HG03460 (cell line): ENCODE results near the gene PTPRG.

ENCODE experiments used
- ATAC-seq: cut with Tn5 transposase; IDR thresholded peaks from one replicate; pipeline ENCODE4 v1.9.1; 2021; ENCODE audit not compliant: unreplicated experiment

Gene PTPRG

GRCh38 chr3:61562042-61562720 lies 810 bp downstream of the PTPRG start:
- ATAC-seq, result no peak

DNA sequence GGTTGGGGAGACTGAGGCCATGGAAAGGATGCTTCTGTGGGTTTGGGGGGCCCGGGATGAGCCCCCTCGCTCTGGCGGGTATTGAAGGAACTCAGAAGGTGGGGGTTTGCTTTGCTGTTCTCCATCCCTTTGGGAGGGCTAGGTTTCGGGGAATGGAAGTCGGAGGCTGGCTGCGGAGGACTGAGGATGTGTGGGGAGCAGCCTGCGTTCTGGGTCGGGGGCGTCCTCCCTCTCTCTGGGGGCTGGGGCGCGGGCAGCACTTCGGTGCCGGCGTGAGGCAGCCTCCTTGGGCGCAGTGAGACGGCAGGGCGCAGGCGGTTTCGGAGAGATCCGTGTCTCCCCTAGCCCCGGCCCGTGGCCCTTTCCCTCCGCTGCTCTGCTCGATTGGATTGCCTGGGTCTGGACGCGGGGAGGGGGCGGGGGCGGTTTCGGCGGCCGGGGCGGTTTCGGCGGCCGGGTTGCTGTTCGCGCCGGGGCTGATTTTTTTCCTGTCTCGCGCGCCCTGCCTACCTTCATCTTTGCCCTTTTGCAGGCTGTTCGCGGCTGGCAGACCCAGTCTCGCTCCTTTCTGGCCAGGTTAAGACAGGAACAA lies 1.4 kb downstream of the PTPRG start:
- no peak for ATAC-seq

- no peak for ATAC-seq
Measured at GRCh38 chr3:61563313-61564271, 2.2 kb downstream of the PTPRG start.

GRCh38 chr3:61564395-61565059 lies 3.2 kb downstream of the PTPRG start:
- no peak for ATAC-seq

GRCh38 chr3:61565569-61565968 lies 4.2 kb downstream of the PTPRG start:
- ATAC-seq, result no peak

DNA sequence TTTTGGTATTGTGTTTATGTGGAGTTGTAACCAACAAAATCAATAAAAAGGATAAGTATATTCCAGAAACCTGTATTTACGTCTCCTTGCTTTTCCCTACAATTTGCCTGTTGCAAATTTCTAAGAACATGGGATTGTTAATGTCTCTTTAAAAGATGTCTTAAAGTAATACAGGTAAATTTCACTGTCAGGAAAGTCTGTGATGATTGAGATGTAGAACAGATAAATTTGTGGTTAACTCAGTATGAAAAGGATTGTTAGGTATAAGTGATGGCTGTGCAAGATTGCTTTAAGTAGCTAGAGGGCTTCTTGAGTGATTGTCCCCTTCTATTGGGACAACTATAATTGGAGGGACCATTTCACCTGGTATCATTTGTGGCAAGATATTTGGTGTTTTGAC lies 6.8 kb downstream of the PTPRG start:
- no peak for ATAC-seq

DNA sequence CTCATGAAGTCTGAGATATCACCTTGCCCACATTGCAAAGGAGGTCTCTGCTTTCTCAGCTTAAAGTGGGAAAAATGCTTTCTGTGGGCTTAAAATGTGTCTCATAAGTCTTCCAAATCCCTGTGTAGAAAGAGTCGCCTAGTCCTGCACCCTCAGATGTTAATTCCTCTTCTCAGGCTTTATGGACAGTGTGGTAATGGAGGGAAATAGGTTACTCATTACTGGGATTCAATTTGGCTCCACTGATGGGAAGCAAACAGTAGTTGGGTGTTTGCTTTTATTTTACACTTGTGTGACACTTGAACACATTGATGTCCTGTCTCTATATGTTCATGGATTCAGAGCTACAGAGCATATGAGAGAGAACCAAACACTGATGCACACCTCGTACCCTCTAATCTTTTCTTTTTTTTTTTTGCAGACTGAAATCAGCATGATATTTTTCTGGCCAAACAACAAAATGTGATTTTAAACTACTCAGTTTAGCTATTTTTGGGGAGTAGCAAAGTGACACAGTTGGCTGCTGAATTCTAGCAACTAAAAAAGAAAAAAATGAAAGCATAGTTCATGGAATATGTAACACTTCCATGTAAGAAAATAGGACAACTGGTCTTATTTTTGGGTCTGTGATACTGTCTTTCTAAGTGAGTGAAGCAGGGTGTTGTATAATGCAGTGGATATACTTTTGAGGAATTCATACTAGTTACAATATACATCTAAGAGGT lies 8.6 kb downstream of the PTPRG start:
- ATAC-seq, result no peak

DNA sequence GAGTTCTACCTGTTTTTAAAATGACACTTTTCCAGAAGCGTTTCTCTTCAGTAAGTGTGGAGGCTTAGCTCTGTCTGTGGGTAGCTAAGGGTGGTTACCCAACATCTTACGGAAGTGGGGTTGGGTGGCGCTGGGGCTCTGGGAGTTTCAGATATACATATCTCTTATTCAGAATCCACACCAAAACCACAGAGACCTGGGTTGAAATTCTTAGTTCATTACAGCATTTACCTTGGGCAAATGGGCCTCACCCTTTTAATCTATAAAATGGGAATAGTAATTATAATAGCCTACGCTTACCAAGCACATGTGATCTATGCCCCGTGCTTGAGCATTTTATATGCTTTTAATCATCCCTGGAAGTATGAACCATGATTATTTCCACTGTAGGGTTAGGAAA lies 9.4 kb downstream of the PTPRG start:
- ATAC-seq, result no peak

GRCh38 chr3:61571516-61572336 lies 10.4 kb downstream of the PTPRG start:
- no peak for ATAC-seq

- no peak for ATAC-seq
Measured at GRCh38 chr3:61572879-61573278, 11.5 kb downstream of the PTPRG start.

GRCh38 chr3:61573441-61573840 lies 12.1 kb downstream of the PTPRG start:
- no peak for ATAC-seq

GRCh38 chr3:61574854-61575253 lies 13.5 kb downstream of the PTPRG start:
- no peak for ATAC-seq

GRCh38 chr3:61575893-61576292 lies 14.5 kb downstream of the PTPRG start:
- ATAC-seq, result no peak

GRCh38 chr3:61577760-61578159 lies 16.4 kb downstream of the PTPRG start:
- no peak for ATAC-seq

GRCh38 chr3:61578667-61579367 lies 17.4 kb downstream of the PTPRG start:
- no peak for ATAC-seq

DNA sequence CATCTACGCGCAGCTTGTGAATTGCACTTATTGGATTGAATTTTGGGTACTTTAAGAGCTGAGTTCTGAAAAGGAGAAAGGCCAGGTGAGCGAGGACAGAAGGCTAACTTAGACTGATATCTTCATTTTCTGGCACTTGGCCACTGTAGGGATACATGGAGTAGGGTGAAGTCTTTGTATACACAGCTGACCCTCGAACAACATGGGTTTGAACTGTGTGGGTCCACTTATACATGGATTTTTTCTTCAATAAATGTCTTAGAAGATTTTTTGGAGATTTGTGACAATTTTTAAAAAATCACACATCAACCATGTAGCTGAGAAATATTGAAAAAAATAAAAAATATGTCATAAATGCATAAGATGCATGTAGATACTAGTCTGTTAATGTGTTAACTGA lies 18.3 kb downstream of the PTPRG start:
- ATAC-seq, result no peak

DNA sequence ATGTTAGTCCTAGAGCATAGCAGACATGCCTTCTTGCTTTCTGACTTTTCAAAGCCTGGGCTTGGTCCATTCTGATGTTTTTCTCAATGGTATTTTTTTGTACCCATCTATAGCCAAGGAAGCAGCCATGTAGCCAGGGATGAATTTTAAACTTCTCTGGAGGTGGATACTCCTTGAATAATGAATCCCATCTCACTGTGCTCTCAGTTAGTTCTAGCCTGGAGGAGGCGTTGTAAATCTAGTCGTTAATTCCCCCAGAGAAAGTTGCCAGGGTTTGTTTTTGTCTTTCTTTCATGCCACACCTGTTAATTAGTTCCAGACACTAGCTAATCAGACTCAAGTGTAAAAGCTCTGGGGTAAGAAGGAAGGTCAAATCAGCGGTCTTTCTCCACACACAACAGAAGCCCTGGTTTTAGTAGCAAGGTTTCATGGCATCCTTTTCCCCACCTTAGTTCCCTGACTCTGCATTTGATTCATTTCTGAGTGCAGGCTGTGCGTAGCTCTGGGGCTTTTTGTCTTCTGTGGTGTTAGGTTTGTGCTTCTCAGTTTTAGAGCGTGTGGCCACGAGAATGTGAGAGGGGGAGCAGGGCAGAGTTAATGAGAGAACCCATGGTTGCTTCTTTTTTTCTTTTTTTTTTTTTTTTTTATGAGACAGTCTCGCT lies 19.7 kb downstream of the PTPRG start:
- ATAC-seq, result no peak

DNA sequence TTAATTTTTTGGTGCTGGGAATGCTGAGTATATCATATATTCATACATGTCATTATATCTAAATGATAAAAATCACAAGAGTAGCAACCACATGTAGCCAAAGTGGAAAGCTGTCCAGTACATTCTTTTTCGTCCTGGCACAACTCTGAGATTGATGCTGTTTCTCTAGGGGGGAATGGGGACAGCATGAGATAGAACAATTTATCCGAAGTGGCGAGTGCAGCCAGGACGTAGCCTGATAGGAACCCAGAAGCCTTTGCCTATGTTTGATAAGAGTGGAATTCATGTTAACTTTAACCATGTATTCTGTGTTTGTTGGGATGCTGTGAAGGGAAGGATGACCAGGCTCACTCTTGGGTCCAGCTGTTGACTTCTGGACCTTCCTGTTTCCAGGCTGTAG lies 20.9 kb downstream of the PTPRG start:
- no peak for ATAC-seq

- ATAC-seq, result no peak
Measured at GRCh38 chr3:61582846-61583245, 21.5 kb downstream of the PTPRG start.
